H1 (cell line): ENCODE data around the gene DIP2B. TPM values are rescaled to one million over a fixed set of nuclear protein-coding genes. Genes with fewer than 3 reads are reported as not detected.

Experiments used
- ASH2L ChIP-seq: fragments of 200-600, 300-600 bp; sonication (generic); IDR thresholded peaks from one replicate; pipeline ENCODE4 v1.7.1; 2017; ENCODE audit warnings: low read length
- CBX5 ChIP-seq: fragments of 300-800, 300-1000 bp; sonication (generic); IDR thresholded peaks from 2 replicates; pipeline ENCODE4 v1.7.1; 2016; ENCODE audit warnings: antibody characterized with exemption, low read length, low read depth
- CHD2 ChIP-seq: IDR thresholded peaks from 2 replicates; pipeline ENCODE4 v1.6.1; 2012; ENCODE audit warnings: low read length, improper control_type of control experiment
- NRF1 ChIP-seq: IDR thresholded peaks from 2 replicates; pipeline ENCODE4 v1.6.1; 2011; ENCODE audit warnings: mild to moderate bottlenecking, low read depth, low read length, improper control_type of control experiment
- RAD21 ChIP-seq, 2 experiments: IDR thresholded peaks in 1 of 2; conservative IDR thresholded peaks in 1 of 2; 2 replicates each; pipeline ENCODE4 v1.6.1; 2011; ENCODE audit warnings: low read depth in 2 of 2, low read length in 2 of 2, improper control_type of control experiment in 1 of 2, inconsistent platforms in 1 of 2, mild to moderate bottlenecking in 1 of 2, moderate library complexity in 1 of 2
- SIN3A ChIP-seq, 2 experiments: IDR thresholded peaks in 1 of 2; conservative IDR thresholded peaks in 1 of 2; 2 replicates each; pipeline ENCODE4 v1.6.1; 2011 to 2012; ENCODE audit warnings: low read length in 2 of 2, improper control_type of control experiment in 1 of 2, low read depth in 1 of 2, mild to moderate bottlenecking in 1 of 2
- SRF ChIP-seq: IDR thresholded peaks from 2 replicates; pipeline ENCODE4 v1.6.1; 2011; ENCODE audit warnings: mild to moderate bottlenecking, low read depth, low read length, moderate library complexity
- TEAD4 ChIP-seq: IDR thresholded peaks from 2 replicates; pipeline ENCODE4 v1.6.1; 2012; ENCODE audit warnings: low read depth, low read length, inconsistent platforms, mixed read lengths
- polyA plus RNA-seq, 7 experiments: library from polyadenylated mRNA; depleted of rRNA in 3 of 7; stranded (reverse) in 5 of 7; unstranded in 2 of 7; fragments of >200 nt in 5 of 7; fragments of 200-250 nt in 2 of 7; gene quantifications; 1 replicate in 5 of 7; 2 replicates in 1 of 7; 4 replicates in 1 of 7; pipeline versions ENCODE4 v1.2.1 to v1.2.3, GENCODE V29; 2011 to 2013; ENCODE audit warnings: missing spikeins in 2 of 7, mixed read lengths in 2 of 7
- total RNA-seq: library from RNA; stranded (reverse); fragmentation: NEBNext Ultra II Directional; extraction: Animal tissue kit (Norgen Biotek cat#: 25700); gene quantifications from 2 replicates; pipeline ENCODE4 v1.2.1, GENCODE V29; 2021
- TF ChIP-seq, protein P1 (sequence below): IDR thresholded peaks from 2 replicates; pipeline ENCODE4 v1.6.1; 2012; ENCODE audit warnings: inconsistent platforms
- TF ChIP-seq, protein P2 (sequence below): IDR thresholded peaks from 2 replicates; pipeline ENCODE4 v1.6.1; 2012; ENCODE audit warnings: inconsistent platforms
- TF ChIP-seq, protein P3 (sequence below): IDR thresholded peaks from 2 replicates; pipeline ENCODE4 v1.6.1; 2011; ENCODE audit warnings: low read depth, mild to moderate bottlenecking, low read length; ENCODE audit not compliant: insufficient read depth

DIP2B gene
- total and polyA plus RNA-seq, 2 of the 8 experiments (the other 6 are each of a cell fraction or from before 2014, with no cell fraction given), result 11.1 to 29.6 TPM

DNA sequence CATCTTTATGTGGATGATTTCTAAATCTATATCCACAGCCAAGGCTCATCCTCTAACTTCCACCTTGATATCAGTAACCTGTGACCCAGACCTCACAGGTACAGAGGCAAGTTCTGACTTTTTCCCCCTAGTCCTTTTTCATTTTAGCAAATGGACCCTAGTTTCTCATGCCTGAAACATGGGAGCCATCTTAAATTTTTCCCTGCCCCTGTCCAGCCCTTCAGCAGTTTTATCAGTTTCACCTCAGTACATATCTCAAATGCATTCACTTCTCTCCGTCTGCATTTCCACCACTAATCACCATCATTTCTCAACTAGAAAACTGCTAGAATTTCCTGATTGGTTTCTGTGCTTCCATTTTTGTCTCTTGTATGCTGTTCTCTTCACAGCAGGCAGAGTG, 79.3 kb downstream of the DIP2B start (continued):
- TF ChIP-seq RAD21 (IDR thresholded peaks at IDR 0.05 in 1 of 2, conservative IDR thresholded peaks at IDR 0.05 in 1 of 2; ENCODE audit: low read depth in 2 of 2, low read length in 2 of 2), result no peak
- no peak for TF ChIP-seq CBX5
- no peak for TF ChIP-seq SIN3A (conservative IDR thresholded peaks at IDR 0.05 in 1 of 2, IDR thresholded peaks at IDR 0.05 in 1 of 2; ENCODE audit: low read depth in 1 of 2, low read length in 2 of 2)
- TF ChIP-seq NRF1, result no peak
- TF ChIP-seq, protein P1, sequence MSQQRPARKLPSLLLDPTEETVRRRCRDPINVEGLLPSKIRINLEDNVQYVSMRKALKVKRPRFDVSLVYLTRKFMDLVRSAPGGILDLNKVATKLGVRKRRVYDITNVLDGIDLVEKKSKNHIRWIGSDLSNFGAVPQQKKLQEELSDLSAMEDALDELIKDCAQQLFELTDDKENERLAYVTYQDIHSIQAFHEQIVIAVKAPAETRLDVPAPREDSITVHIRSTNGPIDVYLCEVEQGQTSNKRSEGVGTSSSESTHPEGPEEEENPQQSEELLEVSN, result no peak
- TF ChIP-seq SRF, result no peak
- no peak for TF ChIP-seq TEAD4
- TF ChIP-seq CHD2, result no peak
- no peak for TF ChIP-seq ASH2L
- TF ChIP-seq, protein P2, sequence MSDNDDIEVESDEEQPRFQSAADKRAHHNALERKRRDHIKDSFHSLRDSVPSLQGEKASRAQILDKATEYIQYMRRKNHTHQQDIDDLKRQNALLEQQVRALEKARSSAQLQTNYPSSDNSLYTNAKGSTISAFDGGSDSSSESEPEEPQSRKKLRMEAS, result no peak
- TF ChIP-seq, protein P3, sequence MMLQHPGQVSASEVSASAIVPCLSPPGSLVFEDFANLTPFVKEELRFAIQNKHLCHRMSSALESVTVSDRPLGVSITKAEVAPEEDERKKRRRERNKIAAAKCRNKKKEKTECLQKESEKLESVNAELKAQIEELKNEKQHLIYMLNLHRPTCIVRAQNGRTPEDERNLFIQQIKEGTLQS, result no peak
